SU-DHL-6 (cell line): ENCODE data around the gene SMIM1.

Source experiments
- H2AFZ ChIP-seq: fragments of 200-600 bp; sonication (generic); 2 replicates; pipeline ENCODE4 v1.6.1; 2014; ENCODE audit warnings: low read depth, mild to moderate bottlenecking, moderate library complexity, mixed read lengths, antibody characterized with exemption, low read length; ENCODE audit not compliant: severe bottlenecking
- H3F3A ChIP-seq: fragments of 200-600 bp; shearing (Covaris generic); 2 replicates; pipeline ENCODE4 v1.6.0; 2016; ENCODE audit warnings: antibody characterized with exemption, mild to moderate bottlenecking; ENCODE audit not compliant: insufficient read depth
- H3K27ac ChIP-seq: fragments of 200-600 bp; sonication (generic); 2 replicates; pipeline ENCODE4 v1.5.1; 2016; ENCODE audit warnings: low read depth, mild to moderate bottlenecking, low read length, moderate library complexity, mixed read lengths
- H3K27me3 ChIP-seq: fragments of 200-600 bp; sonication (generic), shearing (Covaris generic); 2 replicates; pipeline ENCODE4 v1.6.0; 2014; ENCODE audit warnings: mild to moderate bottlenecking, low read length
- H3K36me3 ChIP-seq: fragments of 200-600 bp; sonication (generic); 2 replicates; pipeline ENCODE4 v1.6.1; 2014; ENCODE audit warnings: mild to moderate bottlenecking, low read length, mixed read lengths
- H3K4me2 ChIP-seq: fragments of 300-600, 200-600 bp; shearing (Covaris generic), sonication (generic); 2 replicates; pipeline ENCODE4 v1.6.0; 2014; ENCODE audit warnings: low read length, low read depth, mild to moderate bottlenecking; ENCODE audit not compliant: poor library complexity, severe bottlenecking
- H3K4me3 ChIP-seq: fragments of 200-600 bp; sonication (generic); 2 replicates; pipeline ENCODE4 v1.5.1; 2014; ENCODE audit warnings: antibody characterized with exemption, low read length, mild to moderate bottlenecking, mixed read lengths; ENCODE audit not compliant: insufficient read depth, poor library complexity, severe bottlenecking
- H3K79me2 ChIP-seq: fragments of 200-600 bp; sonication (generic); 2 replicates; pipeline ENCODE4 v1.6.1; 2014; ENCODE audit warnings: mild to moderate bottlenecking, low read length, moderate library complexity; ENCODE audit not compliant: insufficient read depth
- H3K9ac ChIP-seq: fragments of 200-600 bp; sonication (generic); 2 replicates; pipeline ENCODE4 v1.7.0; 2014; ENCODE audit warnings: mild to moderate bottlenecking, low read length
- H3K9me2 ChIP-seq: fragments of 200-600 bp; sonication (generic); replicated peaks from 2 replicates; pipeline ENCODE4 v1.6.1; 2014; ENCODE audit warnings: low read length; ENCODE audit not compliant: insufficient read depth
- H3K9me3 ChIP-seq: fragments of 200-600 bp; sonication (generic); 2 replicates; pipeline ENCODE4 v1.6.1; 2014; ENCODE audit warnings: low read length, mixed read lengths; ENCODE audit not compliant: insufficient read depth
- H4K20me1 ChIP-seq: fragments of 200-600 bp; sonication (generic); 2 replicates; pipeline ENCODE4 v1.6.1; 2014; ENCODE audit warnings: low read depth, mild to moderate bottlenecking, antibody characterized with exemption, low read length, moderate library complexity, mixed read lengths
- CTCF ChIP-seq: fragments of 200-600 bp; sonication (generic); IDR thresholded peaks from one replicate; pipeline ENCODE4 v1.5.1; 2017; ENCODE audit warnings: antibody characterized with exemption, mild to moderate bottlenecking, low read length, moderate library complexity; ENCODE audit not compliant: insufficient read depth, poor library complexity, severe bottlenecking
- EZH2phosphoT487 ChIP-seq: fragments of 200-600 bp; sonication (generic), shearing (Covaris generic); conservative IDR thresholded peaks from 2 replicates; pipeline ENCODE4 v1.6.1; 2018; ENCODE audit warnings: mild to moderate bottlenecking, antibody characterized with exemption, low read length, moderate library complexity, mixed read lengths

Gene SMIM1

GRCh38 chr1:3773572-3774275 lies 1.2 kb downstream of the SMIM1 start:
- no peaks in the 10 kb centered on the region for H3K36me3 ChIP-seq
- no peak overlapping the region for H3K4me2 ChIP-seq
- no peaks in the 10 kb centered on the region for H3F3A ChIP-seq
- no peaks in the 10 kb centered on the region for H4K20me1 ChIP-seq
- no peak overlapping the region for H3K27ac ChIP-seq
- H3K9me2 ChIP-seq: no peaks in the 10 kb centered on the region
- H3K9me3 ChIP-seq: no peaks in the 10 kb centered on the region
- H3K27me3 ChIP-seq: no peaks in the 10 kb centered on the region
- TF ChIP-seq CTCF: no peak
- no peaks in the 10 kb centered on the region for H3K79me2 ChIP-seq
- H2AFZ ChIP-seq: no peak overlapping the region
- no peak overlapping the region for H3K9ac ChIP-seq
- H3K4me3 ChIP-seq: no peak overlapping the region

- Histone ChIP-seq H3K4me3 (no peak overlapping the region), H3K79me2 (no peaks in the 10 kb centered on the region), H3K36me3 (no peaks in the 10 kb centered on the region), H3K9me3 (no peaks in the 10 kb centered on the region), H4K20me1 (no peaks in the 10 kb centered on the region), H3K27ac (no peak overlapping the region), H3K4me2 (no peak overlapping the region), H3K9ac (no peak overlapping the region), H3K27me3 (no peaks in the 10 kb centered on the region), H3K9me2 (no peaks in the 10 kb centered on the region), H3F3A (no peaks in the 10 kb centered on the region), H2AFZ (no peak overlapping the region)
- TF ChIP-seq CTCF (no peak), EZH2phosphoT487 (no peak)
These were observed 1.9 kb downstream of the SMIM1 start for GRCh38 chr1:3774276-3774945.

- Histone ChIP-seq H3K36me3 (no peaks in the 10 kb centered on the region), H3K9me3 (no peaks in the 10 kb centered on the region), H3K27me3 (no peaks in the 10 kb centered on the region), H3K4me3 (no peak overlapping the region), H3K27ac (no peak overlapping the region), H3K9ac (no peak overlapping the region), H4K20me1 (no peaks in the 10 kb centered on the region), H3K9me2 (no peaks in the 10 kb centered on the region), H3K79me2 (no peaks in the 10 kb centered on the region), H3K4me2 (no peak overlapping the region), H2AFZ (no peak overlapping the region), H3F3A (no peaks in the 10 kb centered on the region)
- TF ChIP-seq EZH2phosphoT487 (no peak), CTCF (no peak)
These were observed 2.5 kb downstream of the SMIM1 start for GRCh38 chr1:3774946-3775489.
